Measurements from ENCODE around the gene TRIM45. TPM values are rescaled to one million over a fixed set of nuclear protein-coding genes. Genes with fewer than 3 reads are reported as not detected.

TRIM45 gene
- total and polyA plus RNA-seq, 12 donors = 0.85 to 44.0 (median 5.0) TPM

DNA sequence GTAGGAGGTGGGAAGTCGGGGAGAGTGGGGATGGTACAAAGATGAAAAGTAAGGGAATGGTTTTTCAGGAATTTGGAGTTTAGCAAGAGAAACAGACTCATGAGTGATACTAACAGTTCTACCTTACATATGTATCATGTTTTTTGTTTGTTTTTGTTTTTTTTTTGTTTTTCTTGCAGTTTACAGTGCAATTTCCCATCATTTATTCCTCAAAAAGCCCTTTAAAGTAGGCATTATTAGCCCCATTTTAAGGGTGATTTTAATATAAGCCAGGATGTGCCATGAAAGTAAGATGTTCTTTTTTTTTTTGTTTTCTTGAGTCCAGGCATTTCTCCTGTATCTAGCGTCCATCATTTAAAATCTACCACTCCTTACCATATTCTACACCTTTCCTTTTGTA, 13.8 kb upstream of the TRIM45 start:
- WGBS, 4 donors = 68 to 85% (median 77%) methylated on average over 2 of the region's 2 CpGs
- intact Hi-C loops (cut with DNase I) = no loop called here

GRCh38 chr1:117130526-117130925, 9.0 kb upstream of the TRIM45 start:
- Histone ChIP-seq H3K36me3 (replicated peaks in 1 of 2) (no peaks in the 10 kb centered on the region), H3K4me3 (no peak overlapping the region), H3K27me3 (no peaks in the 10 kb centered on the region), H3K4me1 (replicated peaks in 1 of 2) (no peaks in the 10 kb centered on the region), H3K9me3 (replicated peaks in 1 of 3) (no peaks in the 10 kb centered on the region), H3K27ac (no peak overlapping the region)
- DNase-seq = no peak
- TF ChIP-seq, protein P1, sequence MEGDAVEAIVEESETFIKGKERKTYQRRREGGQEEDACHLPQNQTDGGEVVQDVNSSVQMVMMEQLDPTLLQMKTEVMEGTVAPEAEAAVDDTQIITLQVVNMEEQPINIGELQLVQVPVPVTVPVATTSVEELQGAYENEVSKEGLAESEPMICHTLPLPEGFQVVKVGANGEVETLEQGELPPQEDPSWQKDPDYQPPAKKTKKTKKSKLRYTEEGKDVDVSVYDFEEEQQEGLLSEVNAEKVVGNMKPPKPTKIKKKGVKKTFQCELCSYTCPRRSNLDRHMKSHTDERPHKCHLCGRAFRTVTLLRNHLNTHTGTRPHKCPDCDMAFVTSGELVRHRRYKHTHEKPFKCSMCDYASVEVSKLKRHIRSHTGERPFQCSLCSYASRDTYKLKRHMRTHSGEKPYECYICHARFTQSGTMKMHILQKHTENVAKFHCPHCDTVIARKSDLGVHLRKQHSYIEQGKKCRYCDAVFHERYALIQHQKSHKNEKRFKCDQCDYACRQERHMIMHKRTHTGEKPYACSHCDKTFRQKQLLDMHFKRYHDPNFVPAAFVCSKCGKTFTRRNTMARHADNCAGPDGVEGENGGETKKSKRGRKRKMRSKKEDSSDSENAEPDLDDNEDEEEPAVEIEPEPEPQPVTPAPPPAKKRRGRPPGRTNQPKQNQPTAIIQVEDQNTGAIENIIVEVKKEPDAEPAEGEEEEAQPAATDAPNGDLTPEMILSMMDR (IDR thresholded peaks at IDR 0.05) = no peak
- no peak for TF ChIP-seq POLR2A (IDR thresholded peaks at IDR 0.05)
- 84 to 94% (median 91%) methylated on average over 4 of the region's 4 CpGs for WGBS, 4 donors
- intact Hi-C loops (cut with DNase I) = loop anchor here in 1 of 2 donors (5.0 kb wide), 1 partner anchor 63 kb away; no protein-coding TSS in a partner anchor

More for the DNA sequence above, 13.8 kb upstream of the TRIM45 start:
- H3K27me3 ChIP-seq = no peaks in the 10 kb centered on the region
- DNase-seq = no peak
- H3K4me1 ChIP-seq (replicated peaks in 1 of 2) = no peaks in the 10 kb centered on the region
- no peak for TF ChIP-seq POLR2A (IDR thresholded peaks at IDR 0.05)
- TF ChIP-seq, protein P1 (IDR thresholded peaks at IDR 0.05) = no peak
- H3K36me3 ChIP-seq (replicated peaks in 1 of 2) = no peaks in the 10 kb centered on the region
- no peak overlapping the region for H3K27ac ChIP-seq
- no peak overlapping the region for H3K4me3 ChIP-seq
- no peaks in the 10 kb centered on the region for H3K9me3 ChIP-seq (replicated peaks in 1 of 3)

DNA sequence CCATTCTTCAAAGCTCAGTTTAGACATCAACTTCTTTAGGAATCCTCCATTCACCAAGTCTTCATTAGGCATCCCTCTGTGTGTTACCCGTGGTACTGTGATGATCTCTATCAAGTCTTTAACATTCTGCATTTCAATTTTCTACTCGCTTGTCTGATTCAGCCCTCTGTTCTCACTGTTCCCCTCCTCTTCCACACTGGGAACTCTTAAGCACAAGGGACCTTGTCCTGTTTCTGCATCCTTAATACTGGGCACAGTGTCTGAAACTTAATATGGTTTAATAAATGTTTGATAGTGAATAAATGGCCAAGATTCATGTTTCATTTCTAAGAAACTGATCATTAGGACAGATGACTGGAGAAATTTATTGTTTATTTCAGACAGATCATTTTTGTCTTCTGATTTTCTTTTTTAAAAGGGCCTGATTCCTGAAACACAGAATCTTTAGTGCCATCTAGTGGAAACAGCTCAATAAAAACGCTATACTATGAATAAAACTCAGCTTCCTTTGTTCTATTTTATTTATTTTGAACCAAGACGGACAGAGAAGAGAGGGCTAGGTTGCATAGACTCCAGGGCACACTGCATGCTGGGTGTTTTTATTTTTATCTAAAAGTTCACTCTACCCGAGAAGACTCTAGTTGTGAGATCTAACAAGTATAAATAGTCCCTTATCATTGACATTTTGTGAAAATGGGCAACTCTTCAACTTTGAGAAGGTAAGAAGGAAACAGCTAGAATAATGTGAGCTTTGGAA, 7.0 kb upstream of the TRIM45 start:
- Histone ChIP-seq H3K4me3 (no peak overlapping the region), H3K9me3 (replicated peaks in 1 of 3) (no peaks in the 10 kb centered on the region), H3K36me3 (replicated peaks in 1 of 2) (no peaks in the 10 kb centered on the region), H3K27me3 (no peaks in the 10 kb centered on the region), H3K27ac (no peak overlapping the region), H3K4me1 (replicated peaks in 1 of 2) (no peaks in the 10 kb centered on the region)
- intact Hi-C loops (cut with DNase I) = loop anchor here (5.0 to 10.0 kb wide), 2 partner anchors 61 to 156 kb away; no protein-coding TSS in a partner anchor
- 17 to 22% (median 21%) methylated on average over 5 of the region's 5 CpGs for WGBS, 4 donors
- no peak for DNase-seq
- no peak for TF ChIP-seq POLR2A (IDR thresholded peaks at IDR 0.05)
- TF ChIP-seq, protein P1 (IDR thresholded peaks at IDR 0.05) = peak; percentile 32 to 63 (median 56)

GRCh38 chr1:117127795-117128194, 6.2 kb upstream of the TRIM45 start:
- Histone ChIP-seq H3K27ac (no peak overlapping the region), H3K4me1 (replicated peaks in 1 of 2) (no peaks in the 10 kb centered on the region), H3K27me3 (no peaks in the 10 kb centered on the region), H3K4me3 (no peak overlapping the region), H3K36me3 (replicated peaks in 1 of 2) (no peaks in the 10 kb centered on the region), H3K9me3 (replicated peaks in 1 of 3) (no peaks in the 10 kb centered on the region)
- no peak for DNase-seq
- intact Hi-C loops (cut with DNase I) = loop anchor here (5.0 to 10.0 kb wide), 2 partner anchors 60 to 157 kb away; no protein-coding TSS in a partner anchor
- no peak for TF ChIP-seq POLR2A (IDR thresholded peaks at IDR 0.05)
- TF ChIP-seq, protein P1 (IDR thresholded peaks at IDR 0.05) = no peak
